Measurements from ENCODE around the gene MACROD2.
"Not testable (repeated sequence)": the region's sequence is repeated elsewhere in the genome, so short reads cannot be mapped to it uniquely, and the experiment has no call there.

Gene MACROD2

DNA sequence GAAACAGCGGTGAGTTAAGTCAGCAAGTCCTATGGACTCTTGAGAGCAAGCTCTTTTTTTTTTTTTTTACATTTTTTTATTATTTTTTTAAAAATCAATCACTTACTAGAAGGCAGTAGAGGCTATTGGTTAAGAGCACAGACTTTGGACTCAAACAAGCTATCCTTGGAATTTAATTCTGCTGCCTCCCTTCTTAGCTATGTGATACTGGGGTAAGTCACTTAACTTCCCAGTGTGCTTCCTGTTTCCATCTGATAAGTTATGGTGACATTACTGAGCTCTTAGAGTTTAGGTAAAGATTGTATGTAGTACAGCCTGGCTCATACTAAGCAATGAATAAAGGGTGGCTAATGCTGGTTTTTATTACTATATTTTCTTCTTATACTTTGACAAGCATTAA, 1112.6 kb downstream of the MACROD2 start:
- DNase-seq (ENCODE audit: low spot score) = no peak

GRCh38 chr20:15109494-15109893, 1114.2 kb downstream of the MACROD2 start:
- no peak for DNase-seq (ENCODE audit: low spot score)

DNA sequence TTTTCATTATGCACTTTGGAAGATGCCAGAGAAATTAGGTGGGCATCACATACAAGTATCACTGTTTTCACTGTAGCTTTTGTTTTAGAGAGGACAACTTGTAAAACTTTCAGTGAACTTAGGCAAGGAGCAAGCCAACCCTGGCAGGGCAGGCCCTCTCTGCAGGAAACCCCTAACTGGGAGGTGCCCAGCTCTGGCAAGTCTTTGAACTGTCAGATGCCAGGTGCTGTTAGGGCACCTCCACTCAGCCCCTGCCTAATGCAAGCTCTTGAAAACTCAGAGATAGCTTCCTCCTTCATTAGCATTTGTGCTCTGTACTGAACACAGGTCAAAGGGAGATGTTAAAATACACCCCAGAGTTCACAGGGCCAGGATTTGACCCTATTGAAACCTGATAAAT, 1116.3 kb downstream of the MACROD2 start:
- no peak for DNase-seq (ENCODE audit: low spot score)

DNA sequence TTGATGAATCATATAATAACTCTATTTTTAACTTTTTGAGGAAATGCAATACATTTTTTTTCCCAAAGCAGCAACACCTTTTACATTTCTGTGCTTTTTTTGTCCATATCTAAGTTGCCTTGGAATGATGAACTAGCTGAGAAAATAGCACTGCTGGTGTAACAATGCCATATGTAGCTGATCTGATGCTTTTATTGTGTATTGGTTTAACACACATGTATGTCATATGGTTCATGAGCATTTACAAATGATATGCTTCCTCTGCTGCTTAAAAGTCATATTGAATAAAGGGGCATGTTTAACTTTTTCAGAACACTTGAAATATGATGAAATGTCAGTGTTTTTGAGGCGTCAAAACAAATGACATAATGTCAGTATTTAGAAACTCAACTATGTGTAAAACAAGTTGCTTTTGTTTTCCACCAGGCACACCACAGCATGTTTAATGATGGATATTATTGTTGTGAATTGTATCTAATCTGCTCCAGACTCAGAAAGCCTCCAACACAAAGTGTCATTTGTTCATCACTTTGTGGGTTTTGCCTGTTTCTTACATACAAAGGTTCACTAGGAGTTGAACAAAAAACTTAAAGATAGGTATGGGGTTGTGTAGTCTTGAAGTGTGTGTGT, 1117.9 kb downstream of the MACROD2 start:
- DNase-seq (ENCODE audit: low spot score) = no peak

DNA sequence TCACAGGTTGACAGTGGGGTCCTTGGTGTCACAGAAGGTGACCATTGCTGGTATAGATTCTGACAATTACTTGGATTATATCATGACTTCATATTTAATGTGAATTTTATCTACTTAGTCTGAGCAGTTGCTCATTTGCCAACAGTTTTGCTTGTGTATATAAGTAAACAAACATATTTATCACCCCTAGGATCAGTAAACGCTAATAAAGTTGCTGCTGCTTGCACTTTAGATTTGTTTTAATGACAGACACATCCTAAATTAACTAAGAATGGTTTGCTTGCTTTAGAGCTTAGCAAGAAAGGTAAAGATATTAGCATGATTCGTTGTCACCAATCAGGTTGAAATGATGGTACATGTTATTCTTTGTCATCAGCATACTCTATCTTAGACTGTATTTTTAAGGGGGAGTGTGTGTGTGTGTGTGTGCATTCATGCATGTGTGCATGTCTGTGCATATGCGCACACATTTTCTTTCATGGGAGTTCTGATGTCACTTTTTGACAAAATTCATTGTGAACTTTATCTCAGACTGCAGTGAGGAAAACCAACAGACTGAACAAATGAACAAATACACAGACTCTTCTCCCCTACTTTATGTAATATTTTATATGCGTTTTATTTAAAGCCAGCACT, 1124.7 kb downstream of the MACROD2 start:
- no peak for DNase-seq (ENCODE audit: low spot score)

GRCh38 chr20:15122613-15123012, 1127.3 kb downstream of the MACROD2 start:
- no peak for DNase-seq (ENCODE audit: low spot score)

GRCh38 chr20:15131176-15131575, 1135.9 kb downstream of the MACROD2 start:
- no peak for DNase-seq (ENCODE audit: low spot score)

GRCh38 chr20:15138548-15139126, 1143.3 kb downstream of the MACROD2 start:
- no peak for DNase-seq (ENCODE audit: low spot score)

DNA sequence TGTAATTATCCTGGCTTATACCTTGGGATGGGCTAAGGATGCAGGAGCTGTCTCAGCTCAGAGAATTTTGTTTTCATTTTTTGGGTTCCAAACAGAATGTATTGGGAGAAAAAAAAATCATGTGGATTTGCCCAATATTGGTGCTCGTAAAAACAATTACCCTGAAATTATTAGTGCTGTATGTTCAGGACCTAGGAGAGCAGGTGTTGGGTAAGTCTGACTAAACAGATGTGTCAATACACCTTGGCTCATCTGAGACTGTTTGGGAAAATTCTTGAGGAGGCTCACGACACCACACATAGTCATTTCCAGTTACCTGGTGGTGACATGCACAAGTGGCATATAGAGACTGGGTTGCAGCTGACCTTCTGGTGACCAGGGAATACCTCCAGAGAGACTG, 1144.2 kb downstream of the MACROD2 start:
- no peak for DNase-seq (ENCODE audit: low spot score)

DNA sequence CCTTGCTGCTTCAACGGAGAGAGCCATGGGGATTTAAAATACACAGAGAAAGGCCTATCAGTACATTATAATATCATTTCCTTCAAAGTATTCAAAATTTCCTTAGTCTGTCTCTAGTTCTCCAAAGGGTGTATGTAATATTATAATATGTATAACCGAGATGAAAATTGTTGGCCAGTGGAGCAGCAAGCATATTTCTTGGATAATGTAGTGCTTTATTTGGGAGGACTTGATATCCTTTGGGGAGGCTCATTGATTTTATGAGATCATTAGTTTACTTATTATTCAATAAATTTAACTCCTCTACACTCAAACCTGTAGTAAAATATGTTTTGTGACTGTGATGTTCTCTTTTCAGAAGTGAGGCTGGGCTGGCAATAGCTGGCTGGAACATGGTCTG, 1145.0 kb downstream of the MACROD2 start:
- DNase-seq (ENCODE audit: low spot score) = no peak

GRCh38 chr20:15140940-15141339, 1145.6 kb downstream of the MACROD2 start:
- DNase-seq (ENCODE audit: low spot score) = not testable (repeated sequence)

GRCh38 chr20:15141861-15142260, 1146.5 kb downstream of the MACROD2 start:
- DNase-seq (ENCODE audit: low spot score) = no peak

DNA sequence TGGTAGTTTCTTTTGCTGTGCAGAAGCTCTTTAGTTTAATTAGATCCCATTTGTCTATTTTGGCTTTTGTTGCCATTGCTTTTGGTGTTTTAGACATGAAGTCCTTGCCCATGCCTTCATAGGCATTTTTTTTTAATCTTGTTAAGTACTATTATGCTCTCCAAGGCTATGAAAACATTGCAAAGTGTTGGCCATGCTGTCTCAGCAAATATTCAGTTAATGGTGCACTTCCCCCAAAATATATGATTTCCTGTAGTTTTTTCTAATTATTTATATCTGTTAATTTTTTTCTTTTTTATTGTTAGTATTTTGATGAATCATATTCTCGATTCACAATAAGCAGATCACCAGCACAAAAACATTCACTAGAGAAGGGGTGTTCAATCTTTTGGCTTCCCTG, 1148.2 kb downstream of the MACROD2 start:
- no peak for DNase-seq (ENCODE audit: low spot score)

DNA sequence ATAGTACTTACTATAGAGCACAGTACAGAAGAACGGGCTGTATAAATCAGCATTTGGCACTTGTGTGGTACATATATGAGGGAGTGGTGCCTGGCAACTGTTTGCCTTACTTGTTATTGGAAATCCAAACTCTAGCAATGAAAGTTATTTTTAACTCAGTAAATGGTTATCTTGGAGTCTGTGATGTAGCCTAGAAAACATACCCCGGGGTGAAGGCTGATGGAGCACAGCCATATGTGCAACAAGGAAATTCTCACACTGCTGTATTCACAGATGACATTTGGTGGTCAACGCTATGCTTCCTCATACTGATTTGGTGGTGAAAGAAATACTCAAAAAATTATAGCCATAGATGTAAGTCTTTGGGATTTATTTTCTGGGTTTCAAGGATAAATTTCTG, 1149.6 kb downstream of the MACROD2 start:
- DNase-seq (ENCODE audit: low spot score) = no peak

DNA sequence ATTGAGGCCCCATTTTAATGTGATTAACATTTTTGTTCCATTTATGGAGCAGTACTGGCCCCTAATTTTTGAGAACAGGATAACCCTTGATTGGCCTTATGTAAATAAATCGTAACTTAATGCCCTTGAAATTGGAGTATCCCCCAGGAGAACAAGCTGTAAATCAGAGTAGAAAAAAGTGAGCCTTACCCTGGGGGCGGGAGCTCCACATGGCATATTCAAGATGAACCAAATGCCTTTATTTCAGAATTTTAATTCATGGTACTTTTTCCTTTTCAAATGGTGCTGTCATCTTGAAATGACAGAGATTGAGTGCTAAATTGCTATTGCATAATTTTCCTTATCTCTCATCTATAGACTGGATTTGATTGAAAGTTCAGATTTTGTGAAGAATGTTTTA, 1151.6 kb downstream of the MACROD2 start:
- no peak for DNase-seq (ENCODE audit: low spot score)

- DNase-seq (ENCODE audit: low spot score) = no peak
Measured at GRCh38 chr20:15154070-15154469, 1158.8 kb downstream of the MACROD2 start.

DNA sequence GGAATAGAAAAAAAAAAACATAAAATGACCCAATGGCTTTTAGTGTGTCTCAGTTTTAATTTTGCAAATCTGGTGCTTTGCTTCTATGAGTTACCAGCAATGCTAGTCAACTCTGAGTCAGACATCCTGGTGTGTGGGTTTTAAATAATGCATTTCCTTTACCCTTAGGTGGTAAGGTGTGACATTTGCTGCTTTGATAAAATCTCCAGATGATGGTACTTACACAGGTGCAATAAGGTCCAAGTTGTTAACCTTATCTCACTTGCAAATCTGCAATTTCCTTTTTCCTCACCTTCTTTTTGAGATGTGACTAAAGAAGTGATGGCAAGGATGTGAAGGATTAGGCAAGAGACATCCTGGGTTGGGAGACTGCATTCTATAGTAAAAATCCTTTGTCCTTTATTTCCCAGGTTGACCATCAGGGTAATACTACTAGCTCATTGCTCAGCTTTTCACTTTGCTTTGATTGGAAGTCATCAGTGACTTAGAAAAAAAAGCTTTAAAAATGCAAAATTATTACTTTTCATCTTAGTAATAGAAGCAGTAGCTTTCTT, 1160.6 kb downstream of the MACROD2 start:
- DNase-seq (ENCODE audit: low spot score) = no peak

- no peak for DNase-seq (ENCODE audit: low spot score)
Measured at GRCh38 chr20:15158533-15158932, 1163.2 kb downstream of the MACROD2 start.

DNA sequence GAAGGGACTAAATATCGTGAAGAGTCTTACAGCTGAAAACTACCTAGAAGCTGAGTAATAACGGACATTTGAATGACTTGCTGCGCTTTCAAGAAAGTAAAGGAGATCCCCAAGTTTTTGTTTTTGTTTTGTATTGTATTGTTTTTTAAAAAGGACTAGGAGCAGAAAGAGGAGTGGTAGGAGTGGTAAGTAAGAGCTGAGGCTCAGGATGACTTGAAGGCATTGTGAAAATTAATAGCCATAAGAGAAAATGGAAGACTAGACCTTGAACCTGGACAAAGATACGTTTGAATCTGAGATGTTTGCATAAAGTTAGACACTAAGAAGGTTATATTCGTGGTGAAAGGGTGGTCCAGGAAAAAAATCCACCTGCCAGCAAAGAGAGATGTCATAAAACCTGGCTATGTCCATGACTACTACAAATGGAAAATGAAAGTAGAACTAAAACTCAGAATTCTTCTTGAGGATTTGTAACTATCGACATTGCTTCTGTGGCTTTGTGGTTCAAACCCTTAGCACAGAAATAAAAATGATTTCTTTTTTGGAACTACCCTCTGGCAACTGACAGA, 1166.8 kb downstream of the MACROD2 start:
- no peak for DNase-seq (ENCODE audit: low spot score)

DNA sequence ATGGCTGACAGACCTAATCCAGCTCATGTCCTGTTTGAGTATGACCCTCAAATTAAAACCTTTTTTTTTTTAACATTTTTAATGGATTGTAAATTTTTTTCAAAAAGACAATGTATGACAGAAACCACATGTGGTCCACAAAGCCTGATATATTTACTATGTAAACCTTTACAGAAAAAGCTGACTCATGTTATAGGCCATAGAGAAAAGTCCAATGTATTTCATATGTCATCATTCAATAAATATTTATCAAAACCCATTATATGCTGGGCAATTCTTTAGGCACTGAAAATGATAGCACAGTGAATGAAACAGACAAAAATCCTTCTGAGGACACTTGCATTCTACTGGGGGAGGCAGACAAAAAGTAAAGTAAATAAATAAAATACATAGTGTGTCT, 1168.3 kb downstream of the MACROD2 start:
- no peak for DNase-seq (ENCODE audit: low spot score)

DNA sequence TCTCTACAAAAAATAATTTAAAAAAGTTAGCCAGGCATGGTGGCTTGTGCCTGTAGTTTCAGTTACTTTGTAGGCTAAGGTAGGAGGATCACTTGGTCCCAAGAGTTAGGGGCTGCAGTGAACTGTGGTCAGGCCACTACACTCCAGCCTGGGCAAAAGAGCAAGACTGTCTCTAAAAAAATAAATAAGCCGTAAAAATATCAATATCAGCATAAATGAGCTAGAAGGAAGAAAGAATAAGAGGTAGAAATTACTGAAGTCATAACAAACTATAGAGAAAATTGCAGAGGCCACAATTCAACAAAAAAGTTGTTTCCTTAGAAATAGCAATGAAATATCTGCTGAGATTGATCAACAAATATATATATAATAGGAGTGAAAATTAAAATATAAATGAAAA, 1169.4 kb downstream of the MACROD2 start:
- no peak for DNase-seq (ENCODE audit: low spot score)

GRCh38 chr20:15166744-15167143, 1171.4 kb downstream of the MACROD2 start:
- DNase-seq (ENCODE audit: low spot score) = no peak

DNA sequence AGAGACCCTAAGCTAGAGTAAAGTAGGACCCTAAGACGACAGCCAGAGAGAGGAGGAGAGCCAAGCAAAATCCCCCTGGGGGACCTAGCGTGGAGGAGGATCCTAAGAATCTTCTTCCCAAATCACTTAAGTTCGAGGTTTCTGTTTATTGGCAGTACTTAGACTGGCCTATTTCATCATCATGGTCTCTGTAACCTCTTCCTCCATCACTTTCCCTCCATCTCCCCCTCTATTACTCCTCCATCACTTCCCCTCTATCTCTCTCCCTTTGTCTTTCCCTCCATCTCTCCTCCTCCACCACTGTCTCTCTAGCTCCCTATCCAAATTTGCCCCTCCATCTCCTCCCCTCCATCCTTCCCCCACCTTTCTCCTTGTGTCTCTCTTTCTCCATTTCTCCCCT, 1175.7 kb downstream of the MACROD2 start:
- no peak for DNase-seq (ENCODE audit: low spot score)
